ENCODE measurements around the gene DMD. TPM values are rescaled to one million over a fixed set of nuclear protein-coding genes. Genes with fewer than 3 reads are reported as not detected.

DMD gene
- total RNA-seq, 1 donor from 2014 or later, result 23.9 TPM

- H3K27me3 Mint-ChIP-seq, result no peaks in the 10 kb centered on the region
These were observed 2029.9 kb downstream of the DMD start for GRCh38 chrX:31181377-31182000.

GRCh38 chrX:31179203-31179602, 2032.1 kb downstream of the DMD start:
- Mint-ChIP-seq H3K9me3 (ENCODE audit: low read depth) (peaks cover 18% of the 10 kb centered on the region), H3K27me3 (no peaks in the 10 kb centered on the region), H3K4me1 (ENCODE audit: low read depth) (peaks cover 25% of the 10 kb centered on the region), H3K4me3 (ENCODE audit: low read depth) (no peak overlapping the region), H3K36me3 (ENCODE audit: insufficient read depth) (peaks cover 21% of the 10 kb centered on the region), H3K27ac (no peak overlapping the region)
- TF ChIP-seq, protein P1, sequence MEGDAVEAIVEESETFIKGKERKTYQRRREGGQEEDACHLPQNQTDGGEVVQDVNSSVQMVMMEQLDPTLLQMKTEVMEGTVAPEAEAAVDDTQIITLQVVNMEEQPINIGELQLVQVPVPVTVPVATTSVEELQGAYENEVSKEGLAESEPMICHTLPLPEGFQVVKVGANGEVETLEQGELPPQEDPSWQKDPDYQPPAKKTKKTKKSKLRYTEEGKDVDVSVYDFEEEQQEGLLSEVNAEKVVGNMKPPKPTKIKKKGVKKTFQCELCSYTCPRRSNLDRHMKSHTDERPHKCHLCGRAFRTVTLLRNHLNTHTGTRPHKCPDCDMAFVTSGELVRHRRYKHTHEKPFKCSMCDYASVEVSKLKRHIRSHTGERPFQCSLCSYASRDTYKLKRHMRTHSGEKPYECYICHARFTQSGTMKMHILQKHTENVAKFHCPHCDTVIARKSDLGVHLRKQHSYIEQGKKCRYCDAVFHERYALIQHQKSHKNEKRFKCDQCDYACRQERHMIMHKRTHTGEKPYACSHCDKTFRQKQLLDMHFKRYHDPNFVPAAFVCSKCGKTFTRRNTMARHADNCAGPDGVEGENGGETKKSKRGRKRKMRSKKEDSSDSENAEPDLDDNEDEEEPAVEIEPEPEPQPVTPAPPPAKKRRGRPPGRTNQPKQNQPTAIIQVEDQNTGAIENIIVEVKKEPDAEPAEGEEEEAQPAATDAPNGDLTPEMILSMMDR (IDR thresholded peaks at IDR 0.05; ENCODE audit: unreplicated experiment), result no peak
- DNase-seq (ENCODE audit: low spot score, unreplicated experiment), result no peak

More at GRCh38 chrX:31181377-31182000, 2029.9 kb downstream of the DMD start:
- DNase-seq (ENCODE audit: low spot score, unreplicated experiment), result no peak
- Mint-ChIP-seq H3K9me3 (ENCODE audit: low read depth) (peaks cover 24% of the 10 kb centered on the region), H3K4me1 (ENCODE audit: low read depth) (peaks cover 27% of the 10 kb centered on the region), H3K27ac (no peak overlapping the region), H3K4me3 (ENCODE audit: low read depth) (no peak overlapping the region), H3K36me3 (ENCODE audit: insufficient read depth) (peaks cover 25% of the 10 kb centered on the region)
- TF ChIP-seq, protein P1 (IDR thresholded peaks at IDR 0.05; ENCODE audit: unreplicated experiment), result no peak

DNA sequence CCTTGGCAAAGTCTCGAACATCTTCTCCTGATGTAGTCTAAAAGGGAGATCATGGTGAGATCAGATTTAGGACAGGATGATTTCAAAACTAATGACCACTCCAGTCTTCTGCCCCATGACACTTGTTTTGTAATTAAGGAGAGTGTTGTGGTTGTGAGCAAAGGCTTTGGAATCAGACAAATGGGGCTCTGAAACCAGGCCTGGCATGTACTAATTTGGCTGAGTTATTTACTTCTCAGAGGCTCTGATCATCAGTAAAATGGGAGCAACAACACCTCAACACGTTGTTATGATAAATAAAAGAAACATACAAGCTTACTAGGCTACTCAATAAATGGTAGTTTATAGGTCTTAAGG, 2032.6 kb downstream of the DMD start:
- DNase-seq (ENCODE audit: low spot score, unreplicated experiment), result no peak
- Mint-ChIP-seq H3K36me3 (ENCODE audit: insufficient read depth) (peaks cover 21% of the 10 kb centered on the region), H3K4me3 (ENCODE audit: low read depth) (no peak overlapping the region), H3K9me3 (ENCODE audit: low read depth) (peaks cover 21% of the 10 kb centered on the region), H3K27ac (no peak overlapping the region), H3K27me3 (no peaks in the 10 kb centered on the region), H3K4me1 (ENCODE audit: low read depth) (peaks cover 25% of the 10 kb centered on the region)
- TF ChIP-seq, protein P1 (IDR thresholded peaks at IDR 0.05; ENCODE audit: unreplicated experiment), result no peak

DNA sequence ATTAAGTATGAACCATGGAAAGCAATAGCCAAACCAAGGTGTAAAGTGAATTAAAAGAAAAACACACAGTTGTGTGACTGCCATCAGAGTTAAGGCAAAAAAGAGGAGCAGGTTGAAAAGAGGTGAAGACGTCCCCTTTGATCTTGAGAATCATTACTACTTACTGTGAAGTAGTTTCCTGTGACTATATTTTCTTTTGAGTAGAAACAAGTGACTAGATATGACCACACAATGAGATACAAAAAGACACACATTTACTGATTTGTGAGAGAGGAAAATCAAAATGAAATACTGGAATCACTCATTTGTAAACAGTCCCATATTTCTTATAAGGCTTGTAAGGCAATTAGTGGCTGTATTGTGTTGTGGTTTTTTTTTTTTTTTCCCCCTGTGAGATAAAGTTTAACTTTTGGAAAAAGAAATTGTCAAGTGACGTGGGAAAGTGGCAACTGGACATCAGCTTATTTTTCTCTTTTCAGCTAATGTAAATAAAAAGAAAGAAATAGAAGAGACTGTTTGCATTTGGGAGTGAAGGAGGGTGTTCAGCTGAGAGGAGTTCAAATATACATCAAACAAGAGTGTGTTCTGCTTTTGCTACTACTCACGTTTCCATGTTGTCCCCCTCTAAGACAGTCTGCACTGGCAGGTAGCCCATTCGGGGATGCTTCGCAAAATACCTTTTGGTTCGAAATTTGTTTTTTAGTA, 2033.1 kb downstream of the DMD start:
- Mint-ChIP-seq H3K36me3 (ENCODE audit: insufficient read depth) (peaks cover 21% of the 10 kb centered on the region), H3K9me3 (ENCODE audit: low read depth) (peaks cover 21% of the 10 kb centered on the region), H3K4me3 (ENCODE audit: low read depth) (no peak overlapping the region), H3K4me1 (ENCODE audit: low read depth) (peaks cover 24% of the 10 kb centered on the region), H3K27me3 (no peaks in the 10 kb centered on the region), H3K27ac (no peak overlapping the region)
- TF ChIP-seq, protein P1 (IDR thresholded peaks at IDR 0.05; ENCODE audit: unreplicated experiment), result no peak
- no peak for DNase-seq (ENCODE audit: low spot score, unreplicated experiment)

DNA sequence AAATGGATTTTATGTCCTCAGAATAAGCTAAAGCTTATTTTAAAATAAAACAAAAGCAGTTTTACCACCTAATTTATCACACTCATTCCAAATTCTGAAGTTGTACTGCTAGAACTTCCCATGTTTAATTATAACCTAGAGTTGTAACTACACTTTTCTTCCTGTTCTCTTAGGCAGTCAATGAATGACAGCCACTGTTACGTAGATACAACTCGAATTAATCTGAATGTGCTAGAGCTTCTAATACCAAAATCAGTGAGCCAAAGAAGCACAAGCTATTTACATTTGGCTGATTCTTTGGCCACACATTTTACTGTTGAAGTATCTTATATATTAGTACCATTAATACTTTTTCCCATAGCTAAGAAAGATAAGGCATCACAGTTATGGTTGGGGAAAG, 2040.6 kb downstream of the DMD start:
- peaks cover 7% of the 10 kb centered on the region for H3K4me1 Mint-ChIP-seq (ENCODE audit: low read depth)
- H3K9me3 Mint-ChIP-seq (ENCODE audit: low read depth), result peaks cover 36% of the 10 kb centered on the region
- H3K27ac Mint-ChIP-seq, result no peak overlapping the region
- H3K4me3 Mint-ChIP-seq (ENCODE audit: low read depth), result no peak overlapping the region
- peaks cover 20% of the 10 kb centered on the region for H3K36me3 Mint-ChIP-seq (ENCODE audit: insufficient read depth)
- DNase-seq (ENCODE audit: low spot score, unreplicated experiment), result no peak
- no peaks in the 10 kb centered on the region for H3K27me3 Mint-ChIP-seq
- TF ChIP-seq, protein P1 (IDR thresholded peaks at IDR 0.05; ENCODE audit: unreplicated experiment), result no peak
